Retinal pigment epithelial cell (primary cell): ENCODE data around the gene RAB9A.
"Not testable (repeated sequence)": the region's sequence is repeated elsewhere in the genome, so short reads cannot be mapped to it uniquely, and the experiment has no call there.

Experiments
- DNase-seq: peaks from one replicate; pipeline ENCODE4 v3.0.0-alpha.2; 2010; ENCODE audit warnings: low read depth
- H3K4me3 ChIP-seq: 2 replicates; pipeline ENCODE4 v1.5.1; 2011; ENCODE audit warnings: mild to moderate bottlenecking, low read length, control low read depth, moderate library complexity
- CTCF ChIP-seq: conservative IDR thresholded peaks from 2 replicates; pipeline ENCODE4 v1.5.1; 2011; ENCODE audit warnings: low read depth, low read length, control low read depth, inconsistent platforms

RAB9A gene

GRCh38 chrX:13669246-13669737, 19.6 kb upstream of the RAB9A start:
- no peak overlapping the region for H3K4me3 ChIP-seq
- DNase-seq: peak; percentile 54
- no peak for TF ChIP-seq CTCF

GRCh38 chrX:13669755-13670154, 19.2 kb upstream of the RAB9A start:
- H3K4me3 ChIP-seq, DNase-seq: not testable (repeated sequence)

GRCh38 chrX:13670197-13670596, 18.7 kb upstream of the RAB9A start:
- DNase-seq: no peak
- no peak for TF ChIP-seq CTCF
- no peak overlapping the region for H3K4me3 ChIP-seq

- no peak for TF ChIP-seq CTCF
- H3K4me3 ChIP-seq: no peak overlapping the region
Measured at GRCh38 chrX:13673016-13673415, 15.9 kb upstream of the RAB9A start.

GRCh38 chrX:13676885-13677284, 12.0 kb upstream of the RAB9A start:
- DNase-seq: no peak
- no peak overlapping the region for H3K4me3 ChIP-seq
- no peak for TF ChIP-seq CTCF

More at GRCh38 chrX:13673016-13673415, 15.9 kb upstream of the RAB9A start:
- no peak for DNase-seq

- H3K4me3 ChIP-seq, DNase-seq: not testable (repeated sequence)
Measured at GRCh38 chrX:13679700-13680099, 9.2 kb upstream of the RAB9A start.

- DNase-seq: no peak
- no peak for TF ChIP-seq CTCF
- H3K4me3 ChIP-seq: no peak overlapping the region
Measured at GRCh38 chrX:13681595-13681994, 7.3 kb upstream of the RAB9A start.

GRCh38 chrX:13684361-13684760, 4.6 kb upstream of the RAB9A start:
- no peak overlapping the region for H3K4me3 ChIP-seq
- no peak for DNase-seq
- TF ChIP-seq CTCF: no peak
